Measurements from ENCODE around the gene OASL.

DNA sequence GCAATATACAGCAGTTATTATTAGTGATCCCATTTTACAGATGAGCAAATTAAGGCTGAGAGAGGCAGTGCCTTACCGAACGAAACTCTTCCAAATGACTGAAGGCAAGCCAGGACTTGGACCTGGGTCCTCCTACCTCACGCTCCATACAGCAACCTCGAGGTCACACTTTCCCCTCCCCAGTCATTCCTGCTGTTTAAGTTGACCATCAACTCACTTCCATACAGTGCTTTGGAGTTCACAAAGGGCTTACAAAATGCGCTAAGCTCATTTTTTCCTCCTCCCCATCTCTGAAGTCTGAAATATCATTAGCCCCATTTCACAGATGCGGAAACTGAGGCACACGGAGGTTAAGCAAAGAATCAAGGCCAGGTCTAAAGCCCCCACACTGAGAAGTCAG is 56.4 kb downstream of the OASL start:
- TF ChIP-seq, protein P1, sequence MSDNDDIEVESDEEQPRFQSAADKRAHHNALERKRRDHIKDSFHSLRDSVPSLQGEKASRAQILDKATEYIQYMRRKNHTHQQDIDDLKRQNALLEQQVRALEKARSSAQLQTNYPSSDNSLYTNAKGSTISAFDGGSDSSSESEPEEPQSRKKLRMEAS (IDR thresholded peaks at IDR 0.05), result no peak
- TF ChIP-seq RAD21 (IDR thresholded peaks at IDR 0.05; ENCODE audit: low read depth) (no peak), YY1 (IDR thresholded peaks at IDR 0.05; ENCODE audit: low read depth) (no peak), TAF1 (IDR thresholded peaks at IDR 0.05; ENCODE audit: low read depth) (no peak), EP300 (IDR thresholded peaks at IDR 0.05; ENCODE audit: borderline replicate concordance) (no peak), FOXM1 (IDR thresholded peaks at IDR 0.05; ENCODE audit: borderline replicate concordance, low read depth) (no peak), CREB1 (IDR thresholded peaks at IDR 0.05; ENCODE audit: low read depth) (no peak), CEBPB (IDR thresholded peaks at IDR 0.05) (no peak), TEAD4 (IDR thresholded peaks at IDR 0.05) (no peak), TCF12 (IDR thresholded peaks at IDR 0.05; ENCODE audit: low read depth) (no peak), NFIC (IDR thresholded peaks at IDR 0.05) (no peak), EGR1 (IDR thresholded peaks at IDR 0.05) (no peak)
- TF ChIP-seq, protein P2, sequence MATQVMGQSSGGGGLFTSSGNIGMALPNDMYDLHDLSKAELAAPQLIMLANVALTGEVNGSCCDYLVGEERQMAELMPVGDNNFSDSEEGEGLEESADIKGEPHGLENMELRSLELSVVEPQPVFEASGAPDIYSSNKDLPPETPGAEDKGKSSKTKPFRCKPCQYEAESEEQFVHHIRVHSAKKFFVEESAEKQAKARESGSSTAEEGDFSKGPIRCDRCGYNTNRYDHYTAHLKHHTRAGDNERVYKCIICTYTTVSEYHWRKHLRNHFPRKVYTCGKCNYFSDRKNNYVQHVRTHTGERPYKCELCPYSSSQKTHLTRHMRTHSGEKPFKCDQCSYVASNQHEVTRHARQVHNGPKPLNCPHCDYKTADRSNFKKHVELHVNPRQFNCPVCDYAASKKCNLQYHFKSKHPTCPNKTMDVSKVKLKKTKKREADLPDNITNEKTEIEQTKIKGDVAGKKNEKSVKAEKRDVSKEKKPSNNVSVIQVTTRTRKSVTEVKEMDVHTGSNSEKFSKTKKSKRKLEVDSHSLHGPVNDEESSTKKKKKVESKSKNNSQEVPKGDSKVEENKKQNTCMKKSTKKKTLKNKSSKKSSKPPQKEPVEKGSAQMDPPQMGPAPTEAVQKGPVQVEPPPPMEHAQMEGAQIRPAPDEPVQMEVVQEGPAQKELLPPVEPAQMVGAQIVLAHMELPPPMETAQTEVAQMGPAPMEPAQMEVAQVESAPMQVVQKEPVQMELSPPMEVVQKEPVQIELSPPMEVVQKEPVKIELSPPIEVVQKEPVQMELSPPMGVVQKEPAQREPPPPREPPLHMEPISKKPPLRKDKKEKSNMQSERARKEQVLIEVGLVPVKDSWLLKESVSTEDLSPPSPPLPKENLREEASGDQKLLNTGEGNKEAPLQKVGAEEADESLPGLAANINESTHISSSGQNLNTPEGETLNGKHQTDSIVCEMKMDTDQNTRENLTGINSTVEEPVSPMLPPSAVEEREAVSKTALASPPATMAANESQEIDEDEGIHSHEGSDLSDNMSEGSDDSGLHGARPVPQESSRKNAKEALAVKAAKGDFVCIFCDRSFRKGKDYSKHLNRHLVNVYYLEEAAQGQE (IDR thresholded peaks at IDR 0.05; ENCODE audit: low read depth), result no peak
- TF ChIP-seq, protein P3, sequence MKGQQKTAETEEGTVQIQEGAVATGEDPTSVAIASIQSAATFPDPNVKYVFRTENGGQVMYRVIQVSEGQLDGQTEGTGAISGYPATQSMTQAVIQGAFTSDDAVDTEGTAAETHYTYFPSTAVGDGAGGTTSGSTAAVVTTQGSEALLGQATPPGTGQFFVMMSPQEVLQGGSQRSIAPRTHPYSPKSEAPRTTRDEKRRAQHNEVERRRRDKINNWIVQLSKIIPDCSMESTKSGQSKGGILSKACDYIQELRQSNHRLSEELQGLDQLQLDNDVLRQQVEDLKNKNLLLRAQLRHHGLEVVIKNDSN (IDR thresholded peaks at IDR 0.05), result no peak
